Naive thymus-derived CD8-positive, alpha-beta T cell (primary cell): ENCODE data around the gene HSDL1. TPM values are rescaled to one million over a fixed set of nuclear protein-coding genes. Genes with fewer than 3 reads are reported as not detected.

Source experiments
- ATAC-seq, 2 donors: fragments of 150-1000 bp; cut with Tn5 transposase in 1 of 2; sonication (Bioruptor Pico), chemical (Tn5 transposase) in 1 of 2; 1 replicate in 1 of 2; 2 replicates in 1 of 2; pipeline ENCODE4 v1.10.0; 2021; ENCODE audit warnings: mild to moderate bottlenecking in 2 of 2, moderate library complexity in 2 of 2
- POLR2A ChIA-PET: fragments of 350-600 bp; sonication (Branson Sonifier 250); formaldehyde crosslinking; loops from one replicate; lab custom pipeline; 2021; ENCODE audit warnings: antibody characterized with exemption; lab: Charles Lee
- DNase-seq, 10 donors: peaks; one replicate each; pipeline versions ENCODE4 v3.0.0 to v3.0.0-alpha.2; 2020 to 2022
- H3K27ac Mint-ChIP-seq, 10 donors: one replicate each; pipeline ENCODE4 v1.8.0; 2020 to 2022; ENCODE audit warnings: mild to moderate bottlenecking in 10 of 10, mixed read lengths in 10 of 10, moderate library complexity in 4 of 10, inconsistent platforms in 1 of 10
- H3K27me3 Mint-ChIP-seq, 5 donors: one replicate each; pipeline ENCODE4 v1.8.0; 2021 to 2022; ENCODE audit warnings: mixed read lengths in 5 of 5
- H3K36me3 Mint-ChIP-seq, 3 donors: one replicate each; pipeline ENCODE4 v1.8.0; 2020 to 2022; ENCODE audit warnings: mixed read lengths in 3 of 3, mild to moderate bottlenecking in 2 of 3, inconsistent platforms in 1 of 3
- H3K4me1 Mint-ChIP-seq, 4 donors: one replicate each; pipeline ENCODE4 v1.8.0; 2021 to 2022; ENCODE audit warnings: mixed read lengths in 4 of 4
- H3K4me3 Mint-ChIP-seq, 10 donors: one replicate each; pipeline ENCODE4 v1.8.0; 2020 to 2022; ENCODE audit warnings: mild to moderate bottlenecking in 10 of 10, mixed read lengths in 10 of 10, moderate library complexity in 6 of 10, inconsistent platforms in 1 of 10
- H3K9me3 Mint-ChIP-seq, 9 donors: one replicate each; pipeline ENCODE4 v1.8.0; 2020 to 2022; ENCODE audit warnings: mixed read lengths in 9 of 9, mild to moderate bottlenecking in 3 of 9, inconsistent platforms in 1 of 9, moderate library complexity in 1 of 9
- polyA plus RNA-seq, 3 donors: library from polyadenylated mRNA; unstranded; fragments of 300-500 nt; fragmentation: Illumina TruSeq; gene quantifications; one replicate each; pipeline ENCODE4 v1.2.3, GENCODE V29; 2021
- total RNA-seq, 8 experiments: library from RNA in 2 of 8; stranded (reverse) in 2 of 8; gene quantifications; one replicate each; pipeline ENCODE4 v1.2.3 and lab custom pipeline; 2021 to 2026

The HSDL1 gene
- total and polyA plus RNA-seq, 5 experiments from 2014 or later = 8.4 to 24.8 (median 14.7) TPM

DNA sequence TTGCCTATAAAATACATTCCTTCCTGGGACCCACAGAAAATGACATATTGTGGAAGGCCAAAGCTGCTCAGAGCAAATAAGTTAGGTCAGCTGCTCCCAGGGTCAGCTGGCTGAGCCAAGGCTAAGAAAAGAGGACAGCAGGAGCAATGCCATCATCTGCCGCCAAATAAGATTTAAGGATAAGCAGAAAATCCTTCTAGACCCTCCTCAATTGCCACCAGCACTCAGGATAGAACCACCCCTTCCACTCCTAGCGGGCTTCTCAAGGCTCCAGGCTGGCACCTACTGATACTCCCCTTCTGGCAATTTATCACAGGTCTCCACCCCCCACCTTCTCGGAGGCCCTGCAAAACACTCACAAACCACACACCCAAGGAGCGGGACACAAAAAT, 51.1 kb downstream of the HSDL1 start:
- POLR2A ChIA-PET = interaction anchor here (0.5 to 0.7 kb wide), 2 partner anchors 8 to 19 kb away, joined by 3 to 6 read pairs; no protein-coding TSS in a partner anchor
- Mint-ChIP-seq H3K9me3 (no peaks in the 10 kb centered on the region), H3K36me3 (peaks cover 5 to 96% (median 12%) of the 10 kb centered on the region in 3 donors), H3K27ac (no peak overlapping the region), H3K4me1 (peaks cover 10 to 22% (median 11%) of the 10 kb centered on the region in 4 donors), H3K4me3 (no peak overlapping the region), H3K27me3 (no peaks in the 10 kb centered on the region)
- DNase-seq (no peak), ATAC-seq (no peak)

DNA sequence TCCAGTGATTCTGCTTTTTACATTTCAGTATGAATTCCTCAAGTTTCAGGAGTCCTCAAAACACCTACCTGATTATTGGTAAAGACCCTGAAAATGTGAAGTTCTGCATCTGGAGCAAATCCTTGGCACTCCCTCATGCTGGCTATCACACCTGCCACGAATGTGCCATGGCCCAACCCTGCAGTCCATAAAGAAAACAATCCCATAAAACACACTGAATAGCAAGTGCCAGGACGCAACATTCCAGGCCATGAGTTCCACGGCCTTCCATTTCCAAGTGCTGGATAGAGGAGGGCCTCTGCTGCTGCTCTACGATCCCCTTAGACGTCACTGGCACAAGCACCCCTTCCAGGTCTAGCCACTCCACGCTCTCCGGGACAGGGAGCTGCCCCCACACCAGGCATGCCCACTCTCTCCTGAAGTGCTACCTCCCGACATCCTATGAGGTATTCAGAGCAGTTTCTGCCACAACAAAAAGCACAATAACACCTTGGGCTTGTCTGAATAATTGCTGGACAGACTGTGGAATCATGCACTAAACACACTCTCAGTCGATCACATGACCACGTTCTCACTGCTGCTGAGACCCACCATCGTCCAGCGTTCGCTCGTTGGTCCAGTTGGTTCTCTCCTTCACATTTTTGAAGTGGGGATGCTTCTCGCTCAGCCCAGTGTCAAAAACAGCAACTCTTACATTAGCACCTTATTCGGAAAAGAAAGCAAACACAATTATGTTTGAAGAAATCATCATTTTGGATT, 51.7 kb downstream of the HSDL1 start:
- H3K4me1 Mint-ChIP-seq = peaks cover 16 to 26% (median 17%) of the 10 kb centered on the region in 4 donors
- peaks cover 7 to 96% (median 9%) of the 10 kb centered on the region in 3 donors for H3K36me3 Mint-ChIP-seq
- peak overlapping the region in 2 of 10 donors; percentile 41 to 57 for H3K27ac Mint-ChIP-seq
- no peaks in the 10 kb centered on the region for H3K27me3 Mint-ChIP-seq
- POLR2A ChIA-PET = no interaction called here
- no peak overlapping the region for H3K4me3 Mint-ChIP-seq
- H3K9me3 Mint-ChIP-seq = no peaks in the 10 kb centered on the region
- no peak for DNase-seq
- no peak for ATAC-seq

DNA sequence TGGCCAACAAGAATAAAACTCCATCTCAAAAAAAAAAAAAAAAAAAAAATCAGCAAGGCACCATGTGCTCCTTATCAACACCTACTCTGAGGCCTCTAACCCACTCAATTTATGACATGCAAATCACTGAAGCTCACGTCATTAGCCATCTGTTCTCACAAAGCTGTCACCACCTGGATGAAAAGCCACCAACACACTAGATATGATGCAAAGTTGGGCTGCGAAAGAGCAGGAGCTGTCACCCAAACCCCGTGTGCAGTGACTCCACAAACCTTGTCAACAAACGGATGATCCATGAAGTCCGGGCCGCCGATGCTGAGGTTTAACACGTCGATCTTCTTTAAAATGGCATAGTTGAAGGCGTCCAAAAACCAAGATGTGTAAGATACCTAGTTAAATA, 53.5 kb downstream of the HSDL1 start:
- DNase-seq (no peak), ATAC-seq (no peak)
- Mint-ChIP-seq H3K36me3 (peaks cover 7 to 96% (median 9%) of the 10 kb centered on the region in 3 donors), H3K4me1 (peaks cover 19 to 41% (median 31%) of the 10 kb centered on the region in 4 donors), H3K4me3 (no peak overlapping the region), H3K9me3 (no peaks in the 10 kb centered on the region), H3K27ac (peak overlapping the region in 2 of 10 donors; percentile 27 to 79), H3K27me3 (no peaks in the 10 kb centered on the region)
- POLR2A ChIA-PET = interaction anchor here (0.7 kb wide), 1 partner anchor 55 kb away, joined by 6 read pairs; no protein-coding TSS in a partner anchor

DNA sequence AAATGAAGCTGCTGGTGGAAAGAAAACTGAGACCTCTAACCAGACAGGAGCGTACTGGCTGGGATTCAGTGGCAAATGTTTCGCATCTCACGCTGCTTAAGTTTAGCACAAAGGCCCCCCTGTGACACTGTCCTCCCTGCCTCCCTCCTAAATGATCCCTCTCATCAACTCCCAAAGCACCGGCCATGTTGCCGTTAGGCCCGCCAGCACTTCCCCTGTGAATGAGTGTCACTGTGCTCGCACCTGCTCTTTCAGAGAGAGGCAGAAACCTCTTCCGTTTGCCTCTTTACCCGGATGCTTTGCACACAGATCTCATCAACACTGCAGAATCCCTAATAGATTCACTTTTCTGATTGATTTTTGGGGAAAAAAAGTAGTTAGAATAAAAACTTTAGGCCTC, 54.8 kb downstream of the HSDL1 start:
- DNase-seq = no peak
- H3K4me1 Mint-ChIP-seq = peaks cover 23 to 49% (median 38%) of the 10 kb centered on the region in 4 donors
- H3K36me3 Mint-ChIP-seq = peaks cover 7 to 93% (median 9%) of the 10 kb centered on the region in 3 donors
- H3K27ac Mint-ChIP-seq = peak overlapping the region in 6 of 10 donors; percentile 73 to 82 (median 77)
- POLR2A ChIA-PET = interaction anchor here (0.6 kb wide), 1 partner anchor 25 kb away, joined by 5 read pairs; no protein-coding TSS in a partner anchor
- ATAC-seq = no peak
- no peaks in the 10 kb centered on the region for H3K9me3 Mint-ChIP-seq
- no peaks in the 10 kb centered on the region for H3K27me3 Mint-ChIP-seq
- H3K4me3 Mint-ChIP-seq = peak overlapping the region in 1 of 10 donors; percentile 39

DNA sequence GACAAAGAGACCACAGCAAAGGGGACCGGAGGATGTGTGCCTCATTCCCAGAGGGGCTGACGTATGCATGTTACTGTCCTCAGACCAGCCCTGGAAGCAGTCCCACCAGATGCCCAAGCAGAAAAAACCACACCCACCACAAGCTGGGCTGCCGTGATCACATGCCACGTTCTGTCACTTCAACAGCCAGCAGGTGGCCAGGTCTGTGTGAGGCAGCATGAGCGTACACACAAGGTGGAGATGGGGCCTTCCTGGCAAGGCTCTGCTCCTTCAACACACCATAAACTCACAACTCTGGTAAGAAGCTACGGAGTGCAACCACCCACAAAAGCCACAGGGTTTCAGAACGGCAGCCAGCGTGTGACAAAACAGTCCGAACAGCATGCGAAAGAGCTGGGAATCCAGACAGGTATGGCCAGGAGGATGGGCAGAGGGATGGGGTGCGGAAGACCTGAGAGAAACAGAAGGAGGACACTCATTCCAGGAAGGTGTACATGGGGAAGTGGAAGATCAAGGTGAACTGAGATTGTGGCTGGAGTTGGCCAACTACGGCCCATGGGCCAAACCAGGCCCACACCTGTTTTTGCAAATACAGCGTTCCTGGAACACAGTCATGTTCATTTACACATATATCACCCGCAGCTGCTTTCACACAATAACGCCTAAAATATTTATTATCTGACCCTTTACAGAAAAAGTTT, 56.1 kb downstream of the HSDL1 start:
- Mint-ChIP-seq H3K9me3 (no peaks in the 10 kb centered on the region), H3K4me1 (peaks cover 23 to 57% (median 43%) of the 10 kb centered on the region in 4 donors), H3K36me3 (peaks cover 7 to 89% (median 9%) of the 10 kb centered on the region in 3 donors), H3K4me3 (peak overlapping the region in 5 of 10 donors; percentile 8 to 48 (median 18)), H3K27ac (peak overlapping the region; percentile 43 to 90 (median 76)), H3K27me3 (no peaks in the 10 kb centered on the region)
- peak; percentile 21 to 69 (median 47) for DNase-seq
- POLR2A ChIA-PET = interaction anchor here (0.8 to 2.1 kb wide), 2 partner anchors 28 to 56 kb away, joined by 4 to 9 read pairs; partner anchors contain the start of genes DNAAF1, HSDL1 and MBTPS1
- ATAC-seq = peak; percentile 66 to 71

DNA sequence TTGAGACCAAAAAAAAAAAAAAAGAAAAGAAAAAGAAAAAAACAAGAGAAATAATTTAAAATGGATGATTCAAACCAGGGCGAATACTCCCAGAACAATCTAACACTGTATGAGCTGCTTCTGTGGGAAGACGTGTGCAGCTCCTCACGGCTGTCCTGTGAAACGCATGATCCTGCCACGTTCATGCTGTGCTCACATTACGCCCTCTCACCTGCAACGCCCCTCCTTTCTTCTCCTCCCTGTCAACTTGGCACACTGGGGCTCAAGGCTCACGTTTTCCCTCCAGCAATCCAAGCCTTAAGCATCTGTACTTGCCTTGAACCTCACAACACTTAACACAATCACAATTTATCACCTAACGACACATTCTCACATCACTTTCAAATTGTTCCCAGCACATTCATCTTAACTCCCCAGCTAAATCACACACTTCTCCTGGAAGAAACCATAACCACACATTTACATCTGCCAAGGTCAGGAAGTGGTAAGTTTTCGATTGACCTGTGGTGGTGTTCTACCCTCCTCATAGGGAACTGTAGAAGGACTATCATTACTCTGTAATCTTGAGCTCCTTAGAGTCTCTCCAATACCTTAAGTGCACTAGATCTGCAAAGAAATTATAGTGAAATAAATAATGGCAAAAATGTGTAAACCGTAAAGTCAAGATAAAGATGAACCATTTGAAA, 57.4 kb downstream of the HSDL1 start:
- ATAC-seq (no peak), DNase-seq (no peak)
- Mint-ChIP-seq H3K27ac (peak overlapping the region; percentile 3 to 89 (median 66)), H3K4me1 (peaks cover 22 to 57% (median 43%) of the 10 kb centered on the region in 4 donors), H3K4me3 (peak overlapping the region in 2 of 10 donors; percentile 1 to 12), H3K27me3 (no peaks in the 10 kb centered on the region), H3K9me3 (no peaks in the 10 kb centered on the region), H3K36me3 (peaks cover 3 to 87% (median 7%) of the 10 kb centered on the region in 3 donors)
- POLR2A ChIA-PET = interaction anchor here (2.1 kb wide), 1 partner anchor 29 kb away, joined by 9 read pairs; the partner anchor contains the start of gene MBTPS1

DNA sequence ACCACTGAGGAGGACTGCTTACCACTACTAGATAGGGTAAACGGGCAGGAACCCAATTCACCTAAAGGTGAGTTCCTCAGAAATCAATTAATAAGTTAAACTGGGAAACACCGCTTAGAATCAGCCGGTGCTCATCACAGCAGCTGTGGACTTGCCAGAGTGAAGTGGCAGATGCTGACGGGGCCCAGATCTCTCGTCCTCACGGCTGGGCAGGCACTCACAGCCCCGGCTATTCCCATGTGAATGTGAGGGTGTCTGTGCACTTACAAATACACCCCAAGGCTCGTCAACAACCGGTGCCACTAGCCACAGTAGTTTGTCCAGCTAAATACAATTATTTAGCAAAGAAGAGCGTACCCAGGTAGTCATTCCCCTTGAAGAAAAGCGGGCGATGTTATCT, 58.0 kb downstream of the HSDL1 start:
- POLR2A ChIA-PET = no interaction called here
- Mint-ChIP-seq H3K27me3 (no peaks in the 10 kb centered on the region), H3K4me3 (no peak overlapping the region), H3K36me3 (peaks cover 4 to 87% (median 7%) of the 10 kb centered on the region in 3 donors), H3K27ac (peak overlapping the region in 4 of 10 donors; percentile 41 to 77 (median 58)), H3K9me3 (no peaks in the 10 kb centered on the region), H3K4me1 (peaks cover 22 to 57% (median 43%) of the 10 kb centered on the region in 4 donors)
- DNase-seq (no peak), ATAC-seq (no peak)

DNA sequence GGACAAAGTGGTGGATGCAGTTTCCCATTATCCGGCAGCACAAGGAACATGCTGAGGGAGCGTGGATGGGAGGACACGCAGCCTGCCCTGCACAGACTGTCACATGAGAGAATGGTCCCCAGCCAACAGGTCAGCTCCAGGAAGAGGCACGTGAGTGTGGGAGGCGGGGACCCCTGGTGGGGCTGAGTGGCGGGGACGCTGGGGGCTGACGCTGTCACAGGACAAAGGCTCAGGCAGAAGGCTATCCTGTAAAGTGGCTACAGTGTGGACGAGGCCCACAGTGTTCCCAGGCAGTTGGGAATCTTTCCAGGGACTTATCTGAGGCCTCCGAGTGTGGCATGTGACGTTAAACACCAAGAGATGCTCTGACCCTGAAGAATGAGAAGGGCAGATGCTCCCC, 58.6 kb downstream of the HSDL1 start:
- H3K27me3 Mint-ChIP-seq = no peaks in the 10 kb centered on the region
- ATAC-seq (no peak), DNase-seq (no peak)
- no peaks in the 10 kb centered on the region for H3K9me3 Mint-ChIP-seq
- POLR2A ChIA-PET = interaction anchor here (0.5 kb wide), 1 partner anchor 8 kb away, joined by 3 read pairs; no protein-coding TSS in a partner anchor
- H3K36me3 Mint-ChIP-seq = peaks cover 5 to 87% (median 7%) of the 10 kb centered on the region in 3 donors
- peak overlapping the region in 9 of 10 donors; percentile 23 to 87 (median 56) for H3K27ac Mint-ChIP-seq
- peaks cover 22 to 61% (median 43%) of the 10 kb centered on the region in 4 donors for H3K4me1 Mint-ChIP-seq
- H3K4me3 Mint-ChIP-seq = peak overlapping the region in 1 of 10 donors; percentile 2

DNA sequence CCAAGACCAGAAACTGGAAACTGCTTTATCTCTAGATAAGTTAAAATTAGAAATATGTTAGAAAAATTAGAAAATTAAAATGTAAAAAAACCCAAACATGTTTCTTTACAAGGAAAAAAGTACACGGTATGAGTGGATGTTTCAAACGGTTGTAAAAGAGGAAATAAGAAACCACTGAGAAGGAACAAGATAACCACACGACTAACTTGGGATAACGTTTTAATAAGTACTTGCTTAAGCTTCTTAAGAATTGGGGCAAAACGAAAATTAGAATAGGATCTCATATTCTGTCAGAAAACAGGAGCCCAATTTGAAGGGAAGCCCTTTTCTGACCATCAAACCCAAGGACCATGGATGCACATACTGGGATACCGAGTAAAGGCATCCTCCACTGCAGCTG, 59.2 kb downstream of the HSDL1 start:
- Mint-ChIP-seq H3K27me3 (no peaks in the 10 kb centered on the region), H3K9me3 (no peaks in the 10 kb centered on the region), H3K27ac (peak overlapping the region; percentile 23 to 87 (median 60)), H3K4me1 (peaks cover 25 to 61% (median 43%) of the 10 kb centered on the region in 4 donors), H3K4me3 (peak overlapping the region in 1 of 10 donors; percentile 2), H3K36me3 (peaks cover 8 to 87% (median 10%) of the 10 kb centered on the region in 3 donors)
- DNase-seq (no peak), ATAC-seq (no peak)
- POLR2A ChIA-PET = interaction anchor here (0.5 kb wide), 1 partner anchor 9 kb away, joined by 3 read pairs; no protein-coding TSS in a partner anchor

DNA sequence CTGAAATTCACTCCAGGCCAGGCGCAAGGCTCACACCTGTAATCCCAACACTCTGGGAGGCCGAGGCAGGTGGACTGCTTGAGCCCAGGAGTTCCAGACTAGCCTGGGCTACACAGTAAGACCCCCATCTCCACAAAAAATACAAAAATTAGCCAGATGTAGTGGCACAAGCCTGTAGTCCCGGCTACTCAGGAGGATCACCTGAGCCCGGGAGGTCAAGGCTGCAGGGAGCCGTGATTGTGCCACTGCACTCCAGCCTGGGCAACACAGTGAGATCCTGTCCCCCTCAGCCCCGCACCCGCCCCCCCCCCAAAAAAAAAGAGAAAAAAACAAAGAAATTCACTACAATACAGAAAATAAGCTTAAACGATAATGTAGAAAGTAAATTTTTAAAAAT, 59.7 kb downstream of the HSDL1 start:
- Mint-ChIP-seq H3K27ac (peak overlapping the region in 3 of 10 donors; percentile 18 to 87 (median 59)), H3K36me3 (peaks cover 10 to 86% (median 12%) of the 10 kb centered on the region in 3 donors), H3K9me3 (no peaks in the 10 kb centered on the region), H3K27me3 (no peaks in the 10 kb centered on the region), H3K4me3 (no peak overlapping the region), H3K4me1 (peaks cover 27 to 62% (median 43%) of the 10 kb centered on the region in 4 donors)
- POLR2A ChIA-PET = interaction anchor here (0.9 to 1.2 kb wide), 2 partner anchors 31 to 102 kb away, joined by 3 to 5 read pairs; partner anchors contain the start of genes MBTPS1 and TAF1C
- DNase-seq (no peak), ATAC-seq (no peak)

DNA sequence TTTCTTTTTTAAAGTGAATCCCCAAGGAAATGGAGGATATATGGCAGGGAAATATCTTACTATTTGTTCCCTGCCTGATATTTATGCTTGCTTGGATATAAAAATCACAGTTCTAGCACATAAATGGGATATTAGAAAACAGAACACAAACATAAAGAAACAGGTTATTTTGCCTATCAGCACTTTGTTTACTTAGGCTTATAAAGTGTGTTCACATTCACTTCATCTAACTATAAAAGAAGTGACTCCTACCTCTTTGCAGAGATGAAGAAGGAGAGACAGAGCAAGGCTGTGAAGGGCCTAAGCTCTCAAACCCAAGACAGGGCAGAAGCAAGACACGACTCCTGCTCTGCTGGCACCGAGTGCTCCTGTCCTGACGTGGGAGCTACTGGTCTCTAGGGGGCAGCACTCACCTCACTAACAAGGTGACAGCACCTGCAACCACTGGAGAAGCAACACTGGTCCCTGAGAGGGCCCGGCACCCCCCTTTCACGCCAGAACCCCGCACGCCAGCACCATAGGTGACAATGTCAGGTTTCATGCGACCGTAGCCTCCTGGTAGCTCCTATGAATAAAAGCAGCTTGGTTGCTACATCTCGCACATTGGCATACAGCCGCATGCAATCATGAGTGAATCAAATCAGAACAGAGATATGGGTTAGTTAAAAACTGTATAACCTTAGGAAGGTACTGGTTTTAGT, 60.3 kb downstream of the HSDL1 start:
- peak; percentile 86 to 92 for ATAC-seq
- Mint-ChIP-seq H3K27ac (peak overlapping the region in 7 of 10 donors; percentile 25 to 87 (median 59)), H3K36me3 (peaks cover 10 to 86% (median 12%) of the 10 kb centered on the region in 3 donors), H3K4me1 (peaks cover 26 to 59% (median 39%) of the 10 kb centered on the region in 4 donors), H3K27me3 (no peaks in the 10 kb centered on the region), H3K4me3 (no peak overlapping the region), H3K9me3 (no peaks in the 10 kb centered on the region)
- peak; percentile 43 to 84 (median 66) for DNase-seq
- POLR2A ChIA-PET = interaction anchor here (0.9 to 1.2 kb wide), 2 partner anchors 32 to 102 kb away, joined by 3 to 5 read pairs; partner anchors contain the start of genes MBTPS1 and TAF1C
